ENCODE data around the gene PKNOX1. TPM values are rescaled to one million over a fixed set of nuclear protein-coding genes. Genes with fewer than 3 reads are reported as not detected.
"Not testable (repeated sequence)": the region's sequence is repeated elsewhere in the genome, so short reads cannot be mapped to it uniquely, and the experiment has no call there.

The PKNOX1 gene
- total RNA-seq, 1 experiment from 2014 or later = 15.0 TPM

- Mint-ChIP-seq H3K27ac (ENCODE audit: low read depth, unreplicated experiment) (no peak overlapping the region), H3K36me3 (ENCODE audit: insufficient read depth, unreplicated experiment) (peaks cover 5% of the 10 kb centered on the region), H3K27me3 (ENCODE audit: insufficient read depth, unreplicated experiment) (no peaks in the 10 kb centered on the region), H3K9me3 (ENCODE audit: unreplicated experiment) (no peaks in the 10 kb centered on the region), H3K4me3 (ENCODE audit: unreplicated experiment) (no peak overlapping the region), H3K4me1 (ENCODE audit: insufficient read depth, unreplicated experiment) (no peaks in the 10 kb centered on the region)
- CTCF ChIA-PET = no interaction called here
- DNase-seq (ENCODE audit: unreplicated experiment) = no peak
- TF ChIP-seq CTCF (IDR thresholded peaks at IDR 0.05; ENCODE audit: unreplicated experiment) = no peak
- no TSS peak for BruUV-seq (replicated peaks)
- intact Hi-C loops (cut with micrococcal nuclease) = no loop called here
- POLR2A ChIA-PET = interaction anchor here (0.6 to 1.2 kb wide), 3 partner anchors 12 to 39 kb away, joined by 3 to 6 read pairs (median 4); partner anchors contain the start of gene NDUFV3
Measured at GRCh38 chr21:42931560-42932235, 42.7 kb upstream of the PKNOX1 start.

- H3K36me3 Mint-ChIP-seq (ENCODE audit: insufficient read depth, unreplicated experiment); CTCF ChIA-PET; H3K4me3 Mint-ChIP-seq (ENCODE audit: unreplicated experiment); H3K27me3 Mint-ChIP-seq (ENCODE audit: insufficient read depth, unreplicated experiment); DNase-seq (ENCODE audit: unreplicated experiment); BruUV-seq (replicated peaks); H3K9me3 Mint-ChIP-seq (ENCODE audit: unreplicated experiment); H3K4me1 Mint-ChIP-seq (ENCODE audit: insufficient read depth, unreplicated experiment); intact Hi-C loops (cut with micrococcal nuclease); H3K27ac Mint-ChIP-seq (ENCODE audit: low read depth, unreplicated experiment): not testable (repeated sequence)
- POLR2A ChIA-PET = interaction anchor here (1.0 kb wide), 1 partner anchor 12 kb away, joined by 4 read pairs; no protein-coding TSS in a partner anchor
Measured at GRCh38 chr21:42932378-42933136, 41.8 kb upstream of the PKNOX1 start.

GRCh38 chr21:42933137-42933970 lies 41.0 kb upstream of the PKNOX1 start:
- H3K27ac Mint-ChIP-seq (ENCODE audit: low read depth, unreplicated experiment); BruUV-seq (replicated peaks); intact Hi-C loops (cut with micrococcal nuclease); H3K4me3 Mint-ChIP-seq (ENCODE audit: unreplicated experiment); DNase-seq (ENCODE audit: unreplicated experiment); H3K9me3 Mint-ChIP-seq (ENCODE audit: unreplicated experiment); CTCF ChIA-PET; H3K27me3 Mint-ChIP-seq (ENCODE audit: insufficient read depth, unreplicated experiment); H3K36me3 Mint-ChIP-seq (ENCODE audit: insufficient read depth, unreplicated experiment); POLR2A ChIA-PET; H3K4me1 Mint-ChIP-seq (ENCODE audit: insufficient read depth, unreplicated experiment): not testable (repeated sequence)

- H3K27ac Mint-ChIP-seq (ENCODE audit: low read depth, unreplicated experiment); H3K27me3 Mint-ChIP-seq (ENCODE audit: insufficient read depth, unreplicated experiment); H3K9me3 Mint-ChIP-seq (ENCODE audit: unreplicated experiment); POLR2A ChIA-PET; BruUV-seq (replicated peaks); DNase-seq (ENCODE audit: unreplicated experiment); intact Hi-C loops (cut with micrococcal nuclease); H3K36me3 Mint-ChIP-seq (ENCODE audit: insufficient read depth, unreplicated experiment); H3K4me1 Mint-ChIP-seq (ENCODE audit: insufficient read depth, unreplicated experiment); CTCF ChIA-PET; H3K4me3 Mint-ChIP-seq (ENCODE audit: unreplicated experiment): not testable (repeated sequence)
Measured at GRCh38 chr21:42933973-42934372, 40.4 kb upstream of the PKNOX1 start.

GRCh38 chr21:42936360-42936759 lies 38.0 kb upstream of the PKNOX1 start:
- H3K27ac Mint-ChIP-seq (ENCODE audit: low read depth, unreplicated experiment); H3K9me3 Mint-ChIP-seq (ENCODE audit: unreplicated experiment); H3K27me3 Mint-ChIP-seq (ENCODE audit: insufficient read depth, unreplicated experiment); BruUV-seq (replicated peaks); H3K36me3 Mint-ChIP-seq (ENCODE audit: insufficient read depth, unreplicated experiment); CTCF ChIA-PET; intact Hi-C loops (cut with micrococcal nuclease); H3K4me3 Mint-ChIP-seq (ENCODE audit: unreplicated experiment); DNase-seq (ENCODE audit: unreplicated experiment): not testable (repeated sequence)
- peaks cover 11% of the 10 kb centered on the region for H3K4me1 Mint-ChIP-seq (ENCODE audit: insufficient read depth, unreplicated experiment)
- POLR2A ChIA-PET = interaction anchor here (2.1 kb wide), 1 partner anchor 38 kb away, joined by 6 read pairs; the partner anchor contains the start of gene PKNOX1

- CTCF ChIA-PET; DNase-seq (ENCODE audit: unreplicated experiment); H3K9me3 Mint-ChIP-seq (ENCODE audit: unreplicated experiment); intact Hi-C loops (cut with micrococcal nuclease); H3K27me3 Mint-ChIP-seq (ENCODE audit: insufficient read depth, unreplicated experiment); BruUV-seq (replicated peaks); H3K4me3 Mint-ChIP-seq (ENCODE audit: unreplicated experiment); H3K27ac Mint-ChIP-seq (ENCODE audit: low read depth, unreplicated experiment); H3K36me3 Mint-ChIP-seq (ENCODE audit: insufficient read depth, unreplicated experiment): not testable (repeated sequence)
- H3K4me1 Mint-ChIP-seq (ENCODE audit: insufficient read depth, unreplicated experiment) = peaks cover 21% of the 10 kb centered on the region
- POLR2A ChIA-PET = interaction anchor here (2.1 kb wide), 1 partner anchor 37 kb away, joined by 6 read pairs; the partner anchor contains the start of gene PKNOX1
Measured at GRCh38 chr21:42937034-42937940, 37.1 kb upstream of the PKNOX1 start.

Measured in MCF 10A (cell line).